Left colon (tissue), 2 donors: Measurements from ENCODE around the gene KLF5. TPM values are rescaled to one million over a fixed set of nuclear protein-coding genes. Genes with fewer than 3 reads are reported as not detected.

Experiments used
- ATAC-seq: fragments of 200-7000 bp; cut with Tn5 transposase; one replicate; pipeline ENCODE4 v1.9.1; 2020; ENCODE audit warnings: mild to moderate bottlenecking, moderate library complexity
- DNase-seq, 2 donors: peaks; one replicate each; pipeline ENCODE4 v3.0.0-alpha.2; 2020
- intact Hi-C, 2 donors: fragments of 100-400 bp; cut with DNase I in 1 of 2; cut with micrococcal nuclease in 1 of 2; formaldehyde crosslinking; loops; one replicate each; pipeline versions ENCODE4 v1.11.2 to v1.14.0; 2022; cut with DNase I, micrococcal nuclease
- total RNA-seq, 2 donors: library from RNA; stranded (reverse); fragmentation: NEBNext Ultra II Directional; extraction: Animal tissue kit (Norgen Biotek cat#: 25700); gene quantifications; one replicate each; pipeline ENCODE4 v1.2.1, GENCODE V29; 2021
- donor health status: DM: no; HTN: no; CAD: no.
- donor health status: DM: yes; HTN: yes; CAD: no.

Gene KLF5
- total RNA-seq, 2 donors from 2014 or later: 361 to 365 TPM

DNA sequence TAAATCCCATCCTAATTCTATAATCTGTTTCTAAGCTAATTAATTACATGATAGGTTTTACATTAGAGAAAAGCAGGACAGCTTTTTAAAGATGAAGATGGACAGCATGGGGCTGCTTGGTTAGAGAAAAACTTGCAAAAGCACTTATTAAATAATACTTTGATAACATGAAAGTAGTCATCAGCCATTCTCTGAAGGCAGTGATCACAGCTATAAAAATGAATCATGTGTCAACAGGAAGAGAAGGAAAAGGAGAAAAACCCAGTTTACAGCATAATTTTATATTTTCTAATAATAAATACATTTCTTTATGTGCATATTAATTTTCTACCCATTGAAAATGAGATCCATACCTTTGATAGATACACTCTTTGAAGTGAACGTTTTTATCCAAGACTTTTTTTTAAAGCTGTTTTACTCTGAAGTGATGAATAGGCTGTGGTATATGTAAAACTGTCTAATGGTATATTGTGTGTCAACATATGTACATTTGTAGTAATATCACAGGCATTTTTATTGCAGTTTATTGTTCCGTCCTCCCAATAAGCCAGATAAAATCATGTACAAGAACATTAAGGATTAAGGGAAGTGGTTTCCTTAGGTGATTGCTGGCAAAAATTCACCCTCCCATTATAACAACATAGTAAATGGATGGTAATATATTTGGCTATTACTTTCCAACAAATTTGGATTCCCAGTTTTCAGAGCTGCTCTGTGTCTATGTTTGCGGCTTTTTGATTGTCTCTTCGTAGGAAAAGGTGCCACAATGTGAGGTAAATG, 1.3 kb upstream of the KLF5 start:
- no peak for DNase-seq
- intact Hi-C loops: no loop called here
- peak; percentile 5 for ATAC-seq

GRCh38 chr13:73058064-73058313, 816 bp upstream of the KLF5 start:
- intact Hi-C loops: no loop called here
- DNase-seq (no peak), ATAC-seq (no peak)

GRCh38 chr13:73058432-73058735, 421 bp upstream of the KLF5 start:
- ATAC-seq (no peak), DNase-seq (no peak)
- intact Hi-C loops: no loop called here

GRCh38 chr13:73059460-73060250, 850 bp downstream of the KLF5 start:
- ATAC-seq: no peak
- intact Hi-C loops: no loop called here
- no peak for DNase-seq

DNA sequence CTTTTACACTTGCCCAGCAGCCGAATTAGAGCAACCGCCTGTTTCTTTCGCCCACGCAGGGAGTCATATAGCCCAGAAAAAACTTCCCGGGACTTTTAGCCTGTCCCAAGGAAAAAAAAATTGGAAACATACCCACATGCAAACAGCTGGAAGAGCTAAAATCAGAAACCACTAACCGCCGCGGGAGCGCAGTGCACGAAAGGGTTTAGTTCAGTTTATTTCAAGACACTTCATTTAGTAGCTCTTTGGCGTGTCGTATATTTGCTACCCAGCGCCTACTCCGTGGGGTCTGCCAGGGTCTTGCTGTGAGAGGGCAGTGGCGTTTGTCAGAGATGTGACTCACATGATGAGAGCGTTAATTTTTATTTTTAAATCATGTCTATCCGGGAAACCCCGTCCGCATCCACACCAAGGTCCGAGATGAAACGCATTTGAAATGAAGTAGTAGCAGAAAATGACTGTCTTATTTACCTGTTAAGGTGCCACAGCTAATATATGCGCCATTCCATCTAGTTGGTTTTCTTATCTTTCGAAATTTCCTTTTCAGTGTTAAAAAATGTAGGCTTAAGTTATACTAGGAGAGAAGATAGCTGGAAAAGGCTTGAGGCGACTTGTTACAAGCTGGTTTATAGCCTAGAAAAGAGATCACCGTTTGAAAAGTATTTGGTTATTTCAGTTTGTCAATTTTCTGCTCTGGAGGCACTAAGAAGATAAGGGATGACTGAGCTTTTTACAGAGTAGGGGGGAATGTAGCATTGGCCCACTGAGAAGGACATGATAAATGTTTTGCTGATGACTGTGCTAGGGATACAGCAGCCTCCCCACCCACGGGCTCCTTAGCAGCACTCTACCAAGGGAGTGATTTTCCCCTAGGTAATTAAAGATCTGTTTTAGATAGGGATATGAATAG, 1.7 kb downstream of the KLF5 start:
- peak; percentile 11 for ATAC-seq
- intact Hi-C loops: no loop called here

GRCh38 chr13:73061473-73061872, 2.7 kb downstream of the KLF5 start:
- intact Hi-C loops: no loop called here
- DNase-seq: no peak

More for the DNA sequence above, 1.7 kb downstream of the KLF5 start:
- no peak for DNase-seq

DNA sequence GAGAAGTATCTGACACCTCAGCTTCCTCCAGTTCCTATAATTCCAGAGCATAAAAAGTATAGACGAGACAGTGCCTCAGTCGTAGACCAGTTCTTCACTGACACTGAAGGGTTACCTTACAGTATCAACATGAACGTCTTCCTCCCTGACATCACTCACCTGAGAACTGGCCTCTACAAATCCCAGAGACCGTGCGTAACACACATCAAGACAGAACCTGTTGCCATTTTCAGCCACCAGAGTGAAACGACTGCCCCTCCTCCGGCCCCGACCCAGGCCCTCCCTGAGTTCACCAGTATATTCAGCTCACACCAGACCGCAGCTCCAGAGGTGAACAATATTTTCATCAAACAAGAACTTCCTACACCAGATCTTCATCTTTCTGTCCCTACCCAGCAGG, 3.1 kb downstream of the KLF5 start:
- DNase-seq (peak in 1 of 2 donors; percentile 55), ATAC-seq (peak; percentile 13)
- intact Hi-C loops: no loop called here

More at GRCh38 chr13:73061473-73061872, 2.7 kb downstream of the KLF5 start:
- no peak for ATAC-seq

DNA sequence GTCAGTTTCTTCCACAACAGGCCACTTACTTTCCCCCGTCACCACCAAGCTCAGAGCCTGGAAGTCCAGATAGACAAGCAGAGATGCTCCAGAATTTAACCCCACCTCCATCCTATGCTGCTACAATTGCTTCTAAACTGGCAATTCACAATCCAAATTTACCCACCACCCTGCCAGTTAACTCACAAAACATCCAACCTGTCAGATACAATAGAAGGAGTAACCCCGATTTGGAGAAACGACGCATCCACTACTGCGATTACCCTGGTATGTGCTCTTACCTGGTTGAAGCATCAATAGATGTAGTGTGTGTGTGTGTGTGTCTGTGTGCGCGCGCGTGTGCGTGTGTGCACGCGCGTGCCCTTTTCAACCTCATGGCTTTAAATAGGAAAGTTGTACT, 3.7 kb downstream of the KLF5 start:
- ATAC-seq (no peak), DNase-seq (no peak)
- intact Hi-C loops: no loop called here

- no peak for DNase-seq
- ATAC-seq: no peak
- intact Hi-C loops: no loop called here
Observed at GRCh38 chr13:73063166-73063565, 4.4 kb downstream of the KLF5 start.

DNA sequence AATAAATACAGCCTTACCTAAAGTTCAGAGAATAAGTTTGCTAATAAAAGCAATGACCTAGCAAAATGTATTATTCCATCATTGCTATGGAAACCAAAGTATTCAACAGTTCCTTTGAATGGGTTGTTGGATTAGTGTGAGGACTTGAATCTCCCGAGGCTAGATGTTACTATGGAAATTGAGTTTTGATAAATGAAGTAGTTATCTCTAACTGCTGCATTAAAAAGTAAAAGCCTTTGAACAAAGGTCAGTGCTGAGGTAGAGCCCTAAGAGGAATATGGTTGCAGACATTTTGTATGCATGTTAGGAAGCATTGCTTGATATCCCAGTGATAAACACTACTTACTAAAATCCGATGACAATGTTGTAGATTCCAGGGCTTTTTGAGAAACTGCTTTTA, 6.2 kb downstream of the KLF5 start:
- intact Hi-C loops: no loop called here
- no peak for DNase-seq
- ATAC-seq: peak; percentile 19

GRCh38 chr13:73065665-73066340, 7.0 kb downstream of the KLF5 start:
- intact Hi-C loops: no loop called here
- ATAC-seq: peak; percentile 60
- DNase-seq: peak in 1 of 2 donors; percentile 65

GRCh38 chr13:73069206-73069805, 10.5 kb downstream of the KLF5 start:
- DNase-seq (no peak), ATAC-seq (no peak)
- intact Hi-C loops: no loop called here

- no peak for DNase-seq
- no peak for ATAC-seq
- intact Hi-C loops: no loop called here
Observed at GRCh38 chr13:73070451-73071098, 11.8 kb downstream of the KLF5 start.

GRCh38 chr13:73072239-73072900, 13.6 kb downstream of the KLF5 start:
- intact Hi-C loops: no loop called here
- ATAC-seq (no peak), DNase-seq (no peak)

- ATAC-seq (no peak), DNase-seq (no peak)
- intact Hi-C loops: no loop called here
Observed at GRCh38 chr13:73073050-73073449, 14.2 kb downstream of the KLF5 start.

- intact Hi-C loops: no loop called here
- DNase-seq (no peak), ATAC-seq (no peak)
Observed at GRCh38 chr13:73074014-73074413, 15.2 kb downstream of the KLF5 start.

DNA sequence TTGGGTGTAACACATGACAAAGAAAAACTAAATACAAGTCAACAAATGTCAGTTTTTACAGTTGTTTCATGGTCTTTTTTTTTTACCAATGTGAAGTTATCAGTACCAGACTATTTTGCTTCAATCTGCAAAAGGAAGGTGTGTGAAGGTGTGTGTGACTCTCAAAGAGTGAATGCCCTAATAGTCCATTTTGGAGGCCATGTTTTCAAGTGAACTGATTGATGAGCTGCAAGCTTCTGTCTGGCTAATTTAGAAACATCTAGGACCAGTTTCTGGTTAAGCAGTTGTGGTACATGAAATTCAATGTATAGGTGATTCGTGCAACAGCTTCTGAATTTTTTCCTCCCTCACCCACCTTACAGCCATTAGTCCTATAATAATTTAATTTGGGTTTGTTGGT, 16.1 kb downstream of the KLF5 start:
- no peak for DNase-seq
- no peak for ATAC-seq
- intact Hi-C loops: no loop called here

DNA sequence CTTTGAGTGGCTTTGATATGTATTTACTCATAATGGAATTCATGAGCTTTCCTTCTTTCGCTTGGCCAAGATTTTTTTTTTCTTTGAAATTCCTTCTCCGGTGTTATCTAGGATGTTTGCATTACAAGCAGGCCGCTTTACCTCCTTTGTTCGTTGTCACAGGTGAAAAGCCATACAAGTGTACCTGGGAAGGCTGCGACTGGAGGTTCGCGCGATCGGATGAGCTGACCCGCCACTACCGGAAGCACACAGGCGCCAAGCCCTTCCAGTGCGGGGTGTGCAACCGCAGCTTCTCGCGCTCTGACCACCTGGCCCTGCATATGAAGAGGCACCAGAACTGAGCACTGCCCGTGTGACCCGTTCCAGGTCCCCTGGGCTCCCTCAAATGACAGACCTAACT, 16.7 kb downstream of the KLF5 start:
- intact Hi-C loops: no loop called here
- no peak for DNase-seq
- ATAC-seq: peak; percentile 11
